ENCODE results near the gene FGF21.

Gene FGF21

GRCh38 chr19:48728911-48729664 lies 26.2 kb upstream of the FGF21 start:
- DNase-seq, result no peak

GRCh38 chr19:48731452-48731851 lies 23.9 kb upstream of the FGF21 start:
- DNase-seq, result no peak

GRCh38 chr19:48734625-48735024 lies 20.7 kb upstream of the FGF21 start:
- DNase-seq, result no peak

GRCh38 chr19:48735031-48735615 lies 20.2 kb upstream of the FGF21 start:
- DNase-seq, result no peak

GRCh38 chr19:48737360-48737998 lies 17.8 kb upstream of the FGF21 start:
- no peak for DNase-seq

GRCh38 chr19:48738557-48739403 lies 16.5 kb upstream of the FGF21 start:
- peak; percentile 88 to 92 (median 90) for DNase-seq

- no peak for DNase-seq
Measured at GRCh38 chr19:48739404-48740163, 15.7 kb upstream of the FGF21 start.

- no peak for DNase-seq
Measured at GRCh38 chr19:48740164-48740972, 15.0 kb upstream of the FGF21 start, which contains the start of gene RASIP1. TSS of gene RASIP1 (minus strand) at chr19:48740610. CDS start at chr19:48740282, 328 bp downstream.

GRCh38 chr19:48741129-48741999 lies 14.0 kb upstream of the FGF21 start:
- DNase-seq, result no peak

- DNase-seq, result no peak
Measured at GRCh38 chr19:48742096-48742495, 13.2 kb upstream of the FGF21 start.

GRCh38 chr19:48745208-48745995 lies 9.9 kb upstream of the FGF21 start:
- peak in 3 of 5 donors; percentile 35 to 68 (median 54) for DNase-seq

- no peak for DNase-seq
Measured at GRCh38 chr19:48746110-48746509, 9.2 kb upstream of the FGF21 start.

- DNase-seq, result peak in 4 of 5 donors; percentile 32 to 74 (median 36)
Measured at GRCh38 chr19:48746738-48747575, 8.4 kb upstream of the FGF21 start, which contains the start of gene IZUMO1. TSS of gene IZUMO1 (minus strand) at chr19:48746909. CDS start at chr19:48745859, 1,050 bp downstream.

GRCh38 chr19:48749571-48750198 lies 5.6 kb upstream of the FGF21 start:
- DNase-seq, result no peak

GRCh38 chr19:48750351-48750750 lies 5.0 kb upstream of the FGF21 start:
- no peak for DNase-seq

GRCh38 chr19:48750771-48751504 lies 4.4 kb upstream of the FGF21 start:
- no peak for DNase-seq

All from T-helper 1 cell (primary cell).